GM12801 (cell line): ENCODE results near the gene TCF19.

Experiments
- CTCF ChIP-seq: IDR thresholded peaks from one replicate; pipeline ENCODE4 v1.5.1; 2011; ENCODE audit warnings: control low read depth; ENCODE audit not compliant: insufficient read length; ENCODE audit errors: extremely low read depth

The TCF19 gene

GRCh38 chr6:31158140-31158862 is at the start of gene TCF19:
Gene TCF19, plus strand, starts transcription at chr6:31158589. Its CDS starts 881 bp downstream, at chr6:31159470.
- no peak for TF ChIP-seq CTCF

GRCh38 chr6:31110825-31111582 is 47.4 kb upstream of the TCF19 start:
- TF ChIP-seq CTCF = no peak

- TF ChIP-seq CTCF = no peak
These were observed 46.7 kb upstream of the TCF19 start for GRCh38 chr6:31111712-31112111.

- TF ChIP-seq CTCF = no peak
These were observed 45.9 kb upstream of the TCF19 start, which contains the start of gene C6orf15 for GRCh38 chr6:31112478-31112877. Gene C6orf15, minus strand, starts transcription at chr6:31112575. Its CDS starts 20 bp downstream, at chr6:31112555.

- no peak for TF ChIP-seq CTCF
These were observed 44.4 kb upstream of the TCF19 start for GRCh38 chr6:31113861-31114540.

- no peak for TF ChIP-seq CTCF
These were observed 43.9 kb upstream of the TCF19 start, which contains the start of gene PSORS1C1 for GRCh38 chr6:31114541-31114878. Gene PSORS1C1, plus strand, starts transcription at chr6:31114800. Its CDS starts 14,833 bp downstream, at chr6:31129633.
